ENCODE results near the gene MCHR2.
A peak's percentile ranks its signal among the peaks of the same experiment; 100 is the strongest.
"Not testable (repeated sequence)": the region's sequence is repeated elsewhere in the genome, so short reads cannot be mapped to it uniquely, and the experiment has no call there.

Gene MCHR2

DNA sequence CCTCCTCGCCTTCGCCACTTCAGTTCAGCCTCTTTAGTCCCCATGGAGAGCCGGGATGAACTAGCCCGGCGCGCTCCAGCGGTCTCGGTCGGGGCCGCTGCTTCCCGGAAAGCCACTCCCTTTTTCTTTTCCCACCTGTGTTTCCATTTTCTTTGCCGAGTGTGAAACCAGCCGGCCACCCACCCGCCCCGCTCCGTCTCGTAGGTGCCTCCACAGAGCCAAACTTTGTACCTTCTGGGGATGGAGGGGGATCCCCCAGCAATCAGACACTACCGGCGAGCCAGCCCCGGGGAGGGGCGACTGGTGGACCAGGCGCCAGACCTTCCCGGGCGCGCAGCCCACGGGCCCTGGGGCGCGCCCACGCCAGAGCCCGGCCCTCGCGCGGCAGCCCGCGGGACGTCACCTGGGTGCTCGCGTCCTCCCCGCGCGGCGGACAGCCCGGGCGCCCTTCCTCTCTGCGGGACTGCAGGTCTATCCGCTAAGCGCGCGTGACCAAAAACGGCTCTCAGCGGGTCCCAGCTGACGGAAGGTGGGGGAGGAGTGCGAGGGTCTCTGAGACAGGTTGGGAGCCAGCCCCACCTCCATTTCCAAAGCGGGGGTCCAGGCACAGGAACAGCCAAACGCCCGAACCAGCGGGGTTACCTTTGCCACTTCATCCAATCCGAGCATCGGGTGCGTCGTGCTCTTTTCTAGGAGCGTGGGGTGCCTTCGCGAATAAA, at the start of gene MCHR2:
MCHR2 (minus strand) TSS at position 691 of the 719 bp plus-strand sequence. CDS start 38,076 bp downstream, outside the sequence.
- no peak for DNase-seq (ENCODE audit: low read depth)
- H3K4me3 ChIP-seq (ENCODE audit: low read length), result peak within 1 kb of the TSS; percentile 55
- TF ChIP-seq, protein P1, sequence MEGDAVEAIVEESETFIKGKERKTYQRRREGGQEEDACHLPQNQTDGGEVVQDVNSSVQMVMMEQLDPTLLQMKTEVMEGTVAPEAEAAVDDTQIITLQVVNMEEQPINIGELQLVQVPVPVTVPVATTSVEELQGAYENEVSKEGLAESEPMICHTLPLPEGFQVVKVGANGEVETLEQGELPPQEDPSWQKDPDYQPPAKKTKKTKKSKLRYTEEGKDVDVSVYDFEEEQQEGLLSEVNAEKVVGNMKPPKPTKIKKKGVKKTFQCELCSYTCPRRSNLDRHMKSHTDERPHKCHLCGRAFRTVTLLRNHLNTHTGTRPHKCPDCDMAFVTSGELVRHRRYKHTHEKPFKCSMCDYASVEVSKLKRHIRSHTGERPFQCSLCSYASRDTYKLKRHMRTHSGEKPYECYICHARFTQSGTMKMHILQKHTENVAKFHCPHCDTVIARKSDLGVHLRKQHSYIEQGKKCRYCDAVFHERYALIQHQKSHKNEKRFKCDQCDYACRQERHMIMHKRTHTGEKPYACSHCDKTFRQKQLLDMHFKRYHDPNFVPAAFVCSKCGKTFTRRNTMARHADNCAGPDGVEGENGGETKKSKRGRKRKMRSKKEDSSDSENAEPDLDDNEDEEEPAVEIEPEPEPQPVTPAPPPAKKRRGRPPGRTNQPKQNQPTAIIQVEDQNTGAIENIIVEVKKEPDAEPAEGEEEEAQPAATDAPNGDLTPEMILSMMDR (conservative IDR thresholded peaks at IDR 0.05; ENCODE audit: low read depth, low read length), result no peak

GRCh38 chr6:100038546-100038945, 44.5 kb upstream of the MCHR2 start:
- H3K4me3 ChIP-seq (ENCODE audit: low read length), result not testable (repeated sequence)

DNA sequence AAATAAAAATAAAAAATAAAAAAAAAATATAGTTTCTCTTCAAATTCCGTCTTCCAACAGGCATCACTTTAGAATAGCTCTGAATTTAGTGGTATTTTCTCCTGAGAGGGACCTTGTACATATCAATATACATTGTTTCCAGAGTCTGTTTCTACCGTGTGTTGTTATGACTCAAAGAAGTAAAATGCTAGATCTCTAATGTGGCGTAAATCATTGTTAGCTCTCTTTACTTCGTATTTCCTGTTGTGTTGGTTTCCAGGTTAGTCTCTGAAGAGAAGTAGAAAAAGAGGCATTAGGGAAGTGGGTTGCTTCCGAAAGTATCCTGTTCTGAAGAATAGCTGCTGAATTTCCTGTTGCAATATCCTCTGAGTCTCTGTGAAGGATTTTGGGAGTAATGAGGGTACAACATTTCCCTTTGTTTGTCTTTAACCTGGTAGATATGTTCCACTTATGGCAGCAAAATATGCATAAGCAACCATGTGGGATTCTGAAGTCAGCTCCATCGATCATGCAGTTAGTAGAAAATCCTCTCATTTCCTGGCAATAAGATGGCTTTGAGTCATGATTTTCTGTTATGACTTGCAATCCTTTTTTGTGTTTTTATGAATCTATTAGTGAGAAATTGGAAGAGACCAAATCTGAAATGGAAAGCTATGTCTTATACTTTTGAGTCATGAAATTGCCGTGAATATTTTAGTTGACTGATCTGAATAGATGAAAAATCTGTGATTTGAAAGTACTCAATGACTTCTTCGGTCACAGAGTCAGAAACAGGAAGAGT, 42.0 kb upstream of the MCHR2 start:
- TF ChIP-seq, protein P1 (conservative IDR thresholded peaks at IDR 0.05; ENCODE audit: low read depth, low read length), result no peak
- no peak for DNase-seq (ENCODE audit: low read depth)
- no peak overlapping the region for H3K4me3 ChIP-seq (ENCODE audit: low read length)

More at GRCh38 chr6:100038546-100038945, 44.5 kb upstream of the MCHR2 start:
- not testable (repeated sequence) for DNase-seq (ENCODE audit: low read depth)

- TF ChIP-seq, protein P1 (conservative IDR thresholded peaks at IDR 0.05; ENCODE audit: low read depth, low read length), result no peak
- H3K4me3 ChIP-seq (ENCODE audit: low read length), result no peak overlapping the region
- DNase-seq (ENCODE audit: low read depth), result no peak
Observed at GRCh38 chr6:100023798-100024197, 29.8 kb upstream of the MCHR2 start.

GRCh38 chr6:100022847-100023246, 28.8 kb upstream of the MCHR2 start:
- no peak for DNase-seq (ENCODE audit: low read depth)
- TF ChIP-seq, protein P1 (conservative IDR thresholded peaks at IDR 0.05; ENCODE audit: low read depth, low read length), result no peak
- H3K4me3 ChIP-seq (ENCODE audit: low read length), result no peak overlapping the region

- no peak overlapping the region for H3K4me3 ChIP-seq (ENCODE audit: low read length)
- DNase-seq (ENCODE audit: low read depth), result no peak
- TF ChIP-seq, protein P1 (conservative IDR thresholded peaks at IDR 0.05; ENCODE audit: low read depth, low read length), result no peak
Observed at GRCh38 chr6:100008857-100009256, 14.8 kb upstream of the MCHR2 start.

GRCh38 chr6:100001915-100002388, 7.9 kb upstream of the MCHR2 start:
- TF ChIP-seq, protein P1 (conservative IDR thresholded peaks at IDR 0.05; ENCODE audit: low read depth, low read length), result peak; percentile 99
- peak; percentile 27 for DNase-seq (ENCODE audit: low read depth)
- H3K4me3 ChIP-seq (ENCODE audit: low read length), result no peak overlapping the region

Data from retinal pigment epithelial cell (primary cell).